Adipocyte (in vitro differentiated cells): ENCODE results near the gene PCDHGA9.
"Not testable (repeated sequence)": the region's sequence is repeated elsewhere in the genome, so short reads cannot be mapped to it uniquely, and the experiment has no call there.

Experiments used
- DNase-seq: peaks from one replicate; pipeline ENCODE4 v3.0.0-alpha.2; 2015; ENCODE audit warnings: low read depth
- H3K27me3 ChIP-seq: replicated peaks from 2 replicates; pipeline ENCODE4 v1.7.0; 2013; ENCODE audit warnings: mild to moderate bottlenecking, low read length, moderate library complexity; ENCODE audit not compliant: control insufficient read depth, insufficient read depth
- H3K36me3 ChIP-seq: 2 replicates; pipeline ENCODE4 v1.7.0; 2013; ENCODE audit warnings: low read length, mild to moderate bottlenecking, moderate library complexity; ENCODE audit not compliant: control insufficient read depth, insufficient read depth, severe bottlenecking
- H3K4me1 ChIP-seq: 2 replicates; pipeline ENCODE4 v1.7.0; 2013; ENCODE audit warnings: mild to moderate bottlenecking, low read length, moderate library complexity; ENCODE audit not compliant: control insufficient read depth, insufficient read depth
- H3K4me3 ChIP-seq: 2 replicates; pipeline ENCODE4 v1.7.0; 2013; ENCODE audit warnings: mild to moderate bottlenecking, low read length, moderate library complexity
- H3K9ac ChIP-seq: 2 replicates; pipeline ENCODE4 v1.7.0; 2013; ENCODE audit warnings: mild to moderate bottlenecking, low read length, moderate library complexity
- H3K9me3 ChIP-seq: 2 replicates; pipeline ENCODE4 v1.7.0; 2013; ENCODE audit warnings: mild to moderate bottlenecking, low read length, moderate library complexity; ENCODE audit not compliant: control insufficient read depth

PCDHGA9 gene

DNA sequence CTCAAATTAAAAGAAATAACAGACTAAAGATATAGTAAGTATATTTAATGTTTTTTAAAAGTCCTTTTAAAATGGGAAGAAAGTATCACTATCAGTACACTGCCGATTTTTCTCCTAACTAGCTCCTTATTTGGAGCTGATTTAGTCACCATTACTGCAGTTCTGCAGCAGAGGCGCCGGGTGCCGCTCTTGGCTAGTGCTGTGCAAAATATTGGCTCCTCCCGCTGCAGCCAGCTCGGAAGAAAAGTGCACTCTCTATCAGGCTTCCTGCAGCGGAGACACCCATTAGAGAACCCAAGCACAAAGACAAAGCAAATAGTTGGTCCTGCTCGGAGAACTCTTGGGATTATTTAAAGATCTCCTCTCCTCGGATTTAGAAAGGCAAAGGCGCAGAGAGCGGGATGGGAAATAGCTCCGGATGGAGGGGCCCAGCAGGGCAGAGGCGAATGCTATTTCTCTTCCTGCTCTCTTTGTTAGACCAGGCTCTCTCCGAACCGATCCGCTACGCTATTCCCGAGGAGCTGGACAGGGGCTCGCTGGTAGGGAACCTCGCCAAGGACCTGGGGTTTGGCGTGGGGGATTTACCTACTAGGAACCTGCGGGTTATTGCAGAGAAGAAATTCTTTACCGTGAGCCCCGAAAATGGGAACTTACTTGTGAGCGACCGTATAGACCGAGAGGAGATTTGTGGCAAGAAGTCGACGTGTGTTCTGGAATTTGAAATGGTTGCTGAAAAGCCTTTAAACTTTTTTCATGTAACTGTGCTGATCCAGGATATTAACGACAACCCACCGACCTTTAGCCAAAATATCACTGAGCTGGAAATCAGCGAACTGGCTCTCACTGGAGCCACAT is 32.4 kb upstream of the PCDHGA9 start, which contains the start of gene PCDHGB3:
PCDHGB3 (plus strand) TSS at position 249 of the 855 bp plus-strand sequence; CDS start at position 402, 153 bp downstream.
- peak; percentile 19 for DNase-seq
- peak within 1 kb of the TSS; percentile 73 for H3K9ac ChIP-seq
- H3K9me3 ChIP-seq = peaks cover 69% of the 10 kb centered on the region
- no peaks in the 10 kb centered on the region for H3K36me3 ChIP-seq
- H3K4me3 ChIP-seq = peak within 1 kb of the TSS; percentile 80
- H3K4me1 ChIP-seq = peaks cover 4% of the 10 kb centered on the region
- H3K27me3 ChIP-seq = peaks cover 21% of the 10 kb centered on the region

DNA sequence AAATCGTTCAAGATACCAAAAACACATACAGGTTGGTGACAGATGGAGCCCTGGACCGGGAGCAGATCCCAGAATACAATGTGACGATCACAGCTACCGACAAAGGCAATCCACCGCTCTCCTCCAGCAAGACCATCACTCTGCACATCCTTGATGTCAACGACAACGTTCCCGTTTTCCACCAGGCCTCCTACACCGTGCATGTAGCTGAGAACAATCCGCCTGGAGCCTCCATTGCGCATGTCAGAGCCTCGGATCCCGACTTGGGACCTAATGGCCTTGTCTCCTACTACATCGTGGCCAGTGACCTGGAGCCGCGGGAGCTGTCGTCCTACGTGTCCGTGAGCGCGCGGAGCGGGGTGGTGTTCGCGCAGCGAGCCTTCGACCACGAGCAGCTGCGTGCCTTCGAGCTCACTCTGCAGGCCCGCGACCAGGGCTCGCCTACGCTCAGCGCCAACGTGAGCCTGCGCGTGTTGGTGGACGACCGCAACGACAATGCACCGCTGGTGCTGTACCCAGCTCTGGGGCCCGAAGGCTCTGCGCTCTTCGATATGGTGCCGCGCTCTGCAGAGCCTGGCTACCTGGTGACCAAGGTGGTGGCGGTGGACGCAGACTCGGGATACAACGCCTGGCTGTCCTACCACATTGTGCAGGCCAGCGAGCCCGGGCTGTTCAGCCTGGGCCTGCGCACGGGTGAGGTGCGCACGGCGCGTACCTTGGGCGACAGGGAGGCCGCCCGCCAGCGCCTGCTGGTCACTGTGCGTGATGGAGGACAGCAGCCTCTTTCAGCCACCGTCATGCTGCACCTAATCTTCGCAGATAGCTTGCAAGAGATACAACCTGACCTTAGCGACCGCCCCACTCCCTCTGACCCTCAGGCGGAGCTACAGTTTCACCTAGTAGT is 30.8 kb upstream of the PCDHGA9 start:
- H3K27me3 ChIP-seq = peaks cover 11% of the 10 kb centered on the region
- DNase-seq = no peak
- H3K4me3 ChIP-seq = peak overlapping the region; percentile 16
- H3K9ac ChIP-seq = no peak overlapping the region
- no peaks in the 10 kb centered on the region for H3K36me3 ChIP-seq
- H3K4me1 ChIP-seq = peaks cover 4% of the 10 kb centered on the region
- peaks cover 61% of the 10 kb centered on the region for H3K9me3 ChIP-seq

DNA sequence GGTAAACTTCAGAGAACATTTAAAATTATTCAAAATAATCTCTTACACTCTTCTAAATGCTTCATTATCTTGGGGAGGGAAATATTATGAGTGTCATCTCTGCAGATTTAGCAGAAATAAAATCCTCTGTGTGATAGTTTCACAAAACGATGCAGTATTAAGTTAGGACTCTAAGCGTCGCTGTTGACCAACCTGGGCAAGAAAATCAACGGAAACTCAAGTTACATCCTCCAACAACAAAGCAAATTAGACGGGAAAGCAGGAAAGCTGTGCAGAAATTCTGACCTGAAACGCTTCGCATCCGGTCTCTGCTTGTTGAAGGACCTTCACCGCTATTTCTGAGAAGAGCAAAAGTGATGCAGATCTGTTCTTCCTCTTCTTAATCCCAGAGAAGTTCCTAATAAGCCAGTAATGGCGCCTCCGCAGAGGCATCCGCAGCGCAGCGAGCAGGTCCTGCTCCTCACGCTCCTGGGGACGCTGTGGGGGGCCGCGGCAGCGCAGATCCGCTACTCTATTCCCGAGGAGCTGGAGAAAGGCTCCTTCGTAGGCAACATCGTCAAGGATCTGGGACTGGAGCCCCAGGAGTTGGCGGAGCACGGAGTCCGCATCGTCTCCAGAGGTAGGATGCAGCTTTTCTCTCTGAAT is 28.8 kb upstream of the PCDHGA9 start, which contains the start of gene PCDHGA6:
PCDHGA6 (plus strand) TSS at position 219 of the 645 bp plus-strand sequence; CDS start at position 412, 193 bp downstream.
- peaks cover 57% of the 10 kb centered on the region for H3K9me3 ChIP-seq
- no peaks in the 10 kb centered on the region for H3K36me3 ChIP-seq
- peaks cover 11% of the 10 kb centered on the region for H3K27me3 ChIP-seq
- peaks cover 4% of the 10 kb centered on the region for H3K4me1 ChIP-seq
- peak; percentile 62 for DNase-seq
- H3K4me3 ChIP-seq = peak within 1 kb of the TSS; percentile 76
- H3K9ac ChIP-seq = peak within 1 kb of the TSS; percentile 30

DNA sequence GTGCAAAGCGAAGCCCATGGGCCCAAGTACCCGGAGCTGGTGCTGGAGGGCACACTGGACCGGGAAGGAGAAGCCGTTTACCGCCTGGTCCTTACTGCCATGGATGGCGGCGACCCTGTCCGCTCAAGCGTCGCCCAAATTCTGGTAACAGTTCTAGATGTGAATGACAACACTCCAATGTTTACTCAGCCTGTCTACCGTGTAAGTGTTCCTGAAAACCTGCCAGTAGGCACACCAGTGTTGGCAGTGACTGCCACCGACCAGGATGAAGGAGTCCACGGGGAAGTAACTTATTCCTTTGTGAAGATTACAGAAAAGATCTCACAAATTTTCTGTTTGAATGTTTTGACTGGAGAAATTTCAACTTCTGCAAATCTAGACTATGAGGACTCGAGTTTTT is 28.0 kb upstream of the PCDHGA9 start:
- no peak for DNase-seq
- peaks cover 59% of the 10 kb centered on the region for H3K9me3 ChIP-seq
- H3K9ac ChIP-seq = no peak overlapping the region
- H3K36me3 ChIP-seq = no peaks in the 10 kb centered on the region
- H3K4me3 ChIP-seq = peak overlapping the region; percentile 76
- H3K27me3 ChIP-seq = peaks cover 11% of the 10 kb centered on the region
- H3K4me1 ChIP-seq = peaks cover 4% of the 10 kb centered on the region

DNA sequence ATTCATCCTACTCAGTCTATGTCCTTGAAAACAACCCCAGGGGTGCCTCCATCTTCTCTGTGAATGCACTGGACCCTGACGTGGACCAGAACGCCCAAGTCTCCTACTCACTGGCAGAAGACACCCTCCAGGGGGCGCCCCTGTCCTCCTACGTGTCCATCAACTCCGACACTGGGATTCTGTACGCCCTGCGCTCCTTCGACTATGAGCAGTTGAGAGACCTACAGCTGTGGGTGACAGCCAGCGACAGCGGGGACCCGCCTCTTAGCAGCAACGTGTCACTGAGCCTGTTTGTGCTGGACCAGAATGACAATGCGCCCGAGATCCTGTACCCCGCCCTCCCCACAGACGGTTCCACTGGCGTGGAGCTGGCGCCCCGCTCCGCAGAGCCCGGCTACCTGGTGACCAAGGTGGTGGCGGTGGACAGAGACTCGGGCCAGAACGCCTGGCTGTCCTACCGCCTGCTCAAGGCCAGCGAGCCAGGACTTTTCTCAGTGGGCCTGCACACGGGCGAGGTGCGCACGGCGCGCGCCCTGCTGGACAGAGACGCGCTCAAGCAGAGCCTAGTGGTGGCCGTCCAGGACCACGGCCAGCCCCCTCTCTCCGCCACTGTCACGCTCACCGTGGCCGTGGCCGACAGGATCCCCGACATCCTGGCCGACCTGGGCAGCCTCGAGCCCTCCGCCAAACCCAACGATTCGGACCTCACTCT is 27.0 kb upstream of the PCDHGA9 start:
- Histone ChIP-seq H3K9me3 (peaks cover 56% of the 10 kb centered on the region), H3K27me3 (peaks cover 11% of the 10 kb centered on the region)
- not testable (repeated sequence) for H3K4me1 ChIP-seq, H3K9ac ChIP-seq, H3K4me3 ChIP-seq, DNase-seq, H3K36me3 ChIP-seq

DNA sequence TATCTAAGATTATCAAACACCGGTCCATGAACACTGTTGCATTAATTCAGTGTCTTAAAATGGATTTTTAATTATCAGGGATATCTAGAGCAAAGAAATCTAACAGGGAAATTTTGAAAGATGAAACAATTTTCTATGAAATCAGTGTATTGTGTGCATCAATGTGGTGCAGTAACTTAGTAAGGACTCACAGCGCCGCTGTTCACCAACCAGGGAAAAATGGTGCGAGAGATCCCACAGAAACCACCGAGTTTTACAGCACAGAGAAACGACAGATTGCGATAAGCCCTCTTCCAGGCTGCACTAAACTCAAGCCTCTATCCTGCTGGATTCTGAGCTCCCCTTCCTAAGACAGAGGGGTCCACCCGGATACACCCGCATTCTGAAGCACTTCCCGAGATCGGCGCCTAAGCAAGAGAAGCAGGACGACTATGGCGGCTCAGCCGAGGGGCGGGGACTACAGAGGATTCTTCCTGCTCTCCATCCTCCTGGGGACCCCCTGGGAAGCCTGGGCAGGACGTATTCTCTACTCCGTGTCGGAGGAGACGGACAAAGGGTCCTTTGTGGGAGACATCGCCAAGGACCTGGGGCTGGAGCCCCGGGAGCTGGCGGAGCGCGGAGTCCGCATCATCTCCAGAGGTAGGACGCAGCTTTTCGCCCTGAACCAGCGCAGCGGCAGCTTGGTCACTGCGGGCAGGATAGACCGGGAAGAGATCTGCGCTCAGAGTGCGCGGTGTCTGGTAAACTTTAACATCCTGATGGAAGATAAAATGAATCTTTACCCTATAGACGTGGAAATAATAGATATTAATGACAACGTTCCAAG is 19.9 kb upstream of the PCDHGA9 start, which contains the start of gene PCDHGA7:
PCDHGA7 (plus strand) TSS at position 274 of the 826 bp plus-strand sequence; CDS start at position 432, 158 bp downstream.
- Histone ChIP-seq H3K4me3 (peak within 1 kb of the TSS; percentile 87), H3K9ac (peak within 1 kb of the TSS; percentile 84), H3K36me3 (no peaks in the 10 kb centered on the region), H3K27me3 (no peaks in the 10 kb centered on the region), H3K9me3 (peaks cover 28% of the 10 kb centered on the region), H3K4me1 (no peaks in the 10 kb centered on the region)
- DNase-seq = peak; percentile 61

DNA sequence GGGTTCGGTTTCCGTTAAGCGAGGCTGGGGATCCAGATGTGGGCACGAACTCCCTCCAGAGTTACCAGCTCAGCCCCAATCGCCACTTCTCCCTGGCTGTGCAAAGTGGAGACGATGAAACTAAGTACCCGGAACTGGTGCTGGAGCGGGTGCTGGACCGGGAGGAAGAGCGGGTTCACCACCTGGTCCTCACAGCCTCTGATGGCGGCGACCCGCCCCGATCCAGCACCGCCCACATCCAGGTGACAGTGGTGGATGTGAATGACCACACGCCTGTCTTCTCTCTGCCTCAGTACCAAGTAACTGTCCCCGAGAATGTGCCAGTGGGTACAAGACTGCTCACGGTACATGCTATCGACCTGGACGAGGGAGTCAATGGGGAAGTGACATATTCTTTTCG is 19.2 kb upstream of the PCDHGA9 start:
- H3K4me1 ChIP-seq = no peaks in the 10 kb centered on the region
- no peaks in the 10 kb centered on the region for H3K36me3 ChIP-seq
- no peak for DNase-seq
- H3K27me3 ChIP-seq = no peaks in the 10 kb centered on the region
- peak overlapping the region; percentile 87 for H3K4me3 ChIP-seq
- peaks cover 31% of the 10 kb centered on the region for H3K9me3 ChIP-seq
- H3K9ac ChIP-seq = no peak overlapping the region

DNA sequence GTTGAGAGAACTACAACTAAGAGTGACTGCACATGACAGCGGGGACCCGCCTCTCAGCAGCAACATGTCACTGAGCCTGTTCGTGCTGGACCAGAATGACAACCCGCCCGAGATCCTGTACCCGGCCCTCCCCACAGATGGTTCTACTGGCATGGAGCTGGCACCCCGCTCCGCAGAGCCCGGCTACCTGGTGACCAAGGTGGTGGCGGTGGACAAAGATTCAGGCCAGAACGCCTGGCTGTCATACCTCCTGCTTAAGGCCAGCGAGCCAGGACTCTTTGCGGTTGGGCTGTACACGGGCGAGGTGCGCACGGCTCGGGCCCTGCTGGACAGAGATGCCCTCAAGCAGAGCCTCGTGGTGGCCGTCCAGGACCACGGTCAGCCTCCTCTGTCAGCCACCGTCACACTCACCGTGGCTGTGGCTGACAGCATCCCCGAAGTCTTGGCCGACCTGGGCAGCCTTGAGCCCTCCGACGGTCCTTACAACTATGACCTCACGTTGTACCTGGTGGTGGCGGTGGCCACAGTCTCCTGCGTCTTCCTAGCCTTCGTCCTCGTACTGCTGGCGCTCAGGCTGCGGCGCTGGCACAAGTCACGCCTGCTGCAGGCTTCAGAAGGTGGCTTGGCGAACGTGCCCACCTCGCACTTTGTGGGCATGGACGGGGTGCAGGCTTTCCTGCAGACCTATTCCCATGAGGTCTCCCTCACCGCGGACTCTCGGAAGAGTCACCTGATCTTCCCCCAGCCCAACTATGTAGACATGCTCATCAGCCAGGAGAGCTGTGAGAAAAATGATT is 17.9 kb upstream of the PCDHGA9 start:
- no peaks in the 10 kb centered on the region for H3K36me3 ChIP-seq
- DNase-seq = no peak
- no peaks in the 10 kb centered on the region for H3K27me3 ChIP-seq
- H3K4me1 ChIP-seq = no peaks in the 10 kb centered on the region
- no peak overlapping the region for H3K4me3 ChIP-seq
- H3K9me3 ChIP-seq = peaks cover 39% of the 10 kb centered on the region
- H3K9ac ChIP-seq = no peak overlapping the region

DNA sequence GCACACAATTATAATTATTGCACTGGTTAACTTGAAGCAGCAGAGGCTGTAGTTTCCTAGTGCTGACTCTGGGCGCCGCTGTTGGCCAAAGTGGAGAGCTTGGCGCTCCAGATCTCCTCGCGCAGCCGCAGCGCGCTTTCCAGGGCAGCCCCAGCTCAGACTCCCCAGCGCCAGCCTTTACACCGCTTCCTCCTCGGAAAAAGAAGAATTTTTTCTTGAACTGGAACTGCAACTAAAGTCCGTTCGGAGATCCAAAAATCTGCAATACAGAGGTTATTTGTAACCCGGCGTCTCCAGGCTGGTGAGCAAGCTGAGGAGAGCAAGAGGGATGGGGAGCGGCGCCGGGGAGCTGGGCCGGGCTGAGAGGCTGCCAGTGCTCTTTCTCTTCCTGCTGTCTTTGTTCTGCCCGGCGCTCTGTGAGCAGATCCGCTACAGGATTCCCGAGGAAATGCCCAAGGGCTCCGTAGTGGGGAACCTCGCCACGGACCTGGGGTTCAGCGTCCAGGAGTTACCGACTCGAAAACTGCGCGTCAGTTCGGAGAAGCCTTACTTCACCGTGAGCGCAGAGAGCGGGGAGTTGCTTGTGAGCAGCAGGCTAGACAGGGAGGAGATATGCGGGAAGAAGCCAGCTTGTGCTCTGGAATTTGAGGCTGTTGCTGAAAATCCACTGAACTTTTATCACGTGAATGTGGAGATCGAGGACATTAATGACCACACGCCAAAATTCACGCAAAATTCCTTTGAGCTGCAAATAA is 14.8 kb upstream of the PCDHGA9 start, which contains the start of gene PCDHGB4:
PCDHGB4 (plus strand) TSS at position 142 of the 755 bp plus-strand sequence; CDS start at position 329, 187 bp downstream.
- not testable (repeated sequence) for H3K9ac ChIP-seq, H3K36me3 ChIP-seq, H3K4me1 ChIP-seq, H3K27me3 ChIP-seq
- Histone ChIP-seq H3K9me3 (peaks cover 63% of the 10 kb centered on the region), H3K4me3 (peak within 1 kb of the TSS; percentile 69)
- DNase-seq = peak; percentile 22
